Smooth muscle cell (in vitro differentiated cells): ENCODE data around the gene TMC2. TPM values are rescaled to one million over a fixed set of nuclear protein-coding genes. Genes with fewer than 3 reads are reported as not detected.

ENCODE experiments used
- DNase-seq: peaks from one replicate; lab custom pipeline; 2025; ENCODE audit not compliant: unreplicated experiment; lab: John Stamatoyannopoulos, UW
- H2AFZ ChIP-seq: fragments of 200-600 bp; sonication (generic); 2 replicates; pipeline ENCODE4 v1.6.0; 2016; ENCODE audit warnings: antibody characterized with exemption, low read depth, mild to moderate bottlenecking
- H3F3A ChIP-seq: fragments of 200-600 bp; sonication (generic); 2 replicates; pipeline ENCODE4 v1.6.0; 2017; ENCODE audit warnings: antibody characterized with exemption, low read depth
- H3K27ac ChIP-seq: fragments of 200-600 bp; sonication (generic); 2 replicates; pipeline ENCODE4 v1.5.1; 2016; ENCODE audit warnings: low read depth, mild to moderate bottlenecking
- H3K27me3 ChIP-seq: fragments of 200-600 bp; sonication (generic); 2 replicates; pipeline ENCODE4 v1.6.1; 2016; ENCODE audit warnings: low read depth, mild to moderate bottlenecking
- H3K36me3 ChIP-seq: fragments of 200-600 bp; sonication (generic); 2 replicates; pipeline ENCODE4 v1.5.1; 2016; ENCODE audit warnings: low read depth
- H3K4me1 ChIP-seq: fragments of 200-600 bp; sonication (generic); 2 replicates; pipeline ENCODE4 v1.5.1; 2016; ENCODE audit warnings: low read depth
- H3K4me2 ChIP-seq: fragments of 200-600 bp; sonication (generic); 2 replicates; pipeline ENCODE4 v1.6.0; 2016; ENCODE audit warnings: mild to moderate bottlenecking
- H3K4me3 ChIP-seq: fragments of 200-600 bp; sonication (generic); 2 replicates; pipeline ENCODE4 v1.5.1; 2016; ENCODE audit warnings: mild to moderate bottlenecking
- H3K79me2 ChIP-seq: fragments of 200-600 bp; sonication (generic); 2 replicates; pipeline ENCODE4 v1.6.0; 2016; ENCODE audit warnings: low read depth, mild to moderate bottlenecking
- H3K9ac ChIP-seq: fragments of 200-600 bp; sonication (generic); 2 replicates; pipeline ENCODE4 v1.6.0; 2016; ENCODE audit warnings: low read depth
- H3K9me3 ChIP-seq: fragments of 200-600 bp; sonication (generic); replicated peaks from 2 replicates; pipeline ENCODE4 v1.5.1; 2016; ENCODE audit warnings: low read depth
- H4K20me1 ChIP-seq: fragments of 200-600 bp; sonication (generic); 2 replicates; pipeline ENCODE4 v1.6.0; 2016; ENCODE audit warnings: low read depth
- CTCF ChIP-seq: fragments of 200-600 bp; sonication (generic); IDR thresholded peaks from 2 replicates; pipeline ENCODE4 v1.5.1; 2017; ENCODE audit warnings: borderline replicate concordance, mild to moderate bottlenecking, antibody characterized with exemption; ENCODE audit not compliant: insufficient read depth, poor library complexity, severe bottlenecking
- WGBS: methylation state at CpG from one replicate; pipeline ENCODE4 v1.1.7; 2016; ENCODE audit warnings: low lambda C conversion rate; 5-methylcytosine and 5-hydroxymethylcytosine counted together
- polyA plus RNA-seq: library from polyadenylated mRNA; unstranded; fragments of >200 nt; fragmentation: Nextera tagmentation; extraction: Ambion mirVana; gene quantifications from 2 replicates; pipeline ENCODE4 v1.2.1, GENCODE V29; 2016
- total RNA-seq: library from RNA; depleted of rRNA; stranded (reverse); fragments of >200 nt; gene quantifications from 2 replicates; pipeline ENCODE4 v1.2.3, GENCODE V29; 2014

The TMC2 gene
- total and polyA plus RNA-seq, 2 experiments from 2014 or later: not detected

GRCh38 chr20:2545594-2545993 lies 9.2 kb downstream of the TMC2 start:
- Histone ChIP-seq H3F3A (no peaks in the 10 kb centered on the region), H3K27me3 (peaks cover 82% of the 10 kb centered on the region), H3K9ac (no peak overlapping the region), H3K4me1 (no peaks in the 10 kb centered on the region), H3K27ac (no peak overlapping the region), H3K36me3 (no peaks in the 10 kb centered on the region), H3K4me2 (no peak overlapping the region), H3K9me3 (no peaks in the 10 kb centered on the region), H2AFZ (no peak overlapping the region), H3K79me2 (no peaks in the 10 kb centered on the region), H4K20me1 (no peaks in the 10 kb centered on the region), H3K4me3 (no peak overlapping the region)
- TF ChIP-seq CTCF: no peak
- DNase-seq: no peak
- 72% methylated on average over 2 of the region's 2 CpGs for WGBS

GRCh38 chr20:2557873-2558580 lies 21.7 kb downstream of the TMC2 start:
- no peaks in the 10 kb centered on the region for H3F3A ChIP-seq
- peaks cover 93% of the 10 kb centered on the region for H3K27me3 ChIP-seq
- WGBS: 49% methylated on average over 22 of the region's 22 CpGs
- no peak overlapping the region for H3K4me3 ChIP-seq
- no peak for DNase-seq
- H3K36me3 ChIP-seq: no peaks in the 10 kb centered on the region
- no peak overlapping the region for H3K4me2 ChIP-seq
- TF ChIP-seq CTCF: no peak
- no peak overlapping the region for H3K9ac ChIP-seq
- H3K27ac ChIP-seq: no peak overlapping the region
- H3K79me2 ChIP-seq: no peaks in the 10 kb centered on the region
- H4K20me1 ChIP-seq: no peaks in the 10 kb centered on the region
- H3K9me3 ChIP-seq: no peaks in the 10 kb centered on the region
- no peak overlapping the region for H2AFZ ChIP-seq
- no peaks in the 10 kb centered on the region for H3K4me1 ChIP-seq

GRCh38 chr20:2558581-2559278 lies 22.4 kb downstream of the TMC2 start:
- no peak overlapping the region for H3K27ac ChIP-seq
- WGBS: 22% methylated on average over 29 of the region's 54 CpGs
- no peak overlapping the region for H3K9ac ChIP-seq
- no peaks in the 10 kb centered on the region for H3K9me3 ChIP-seq
- no peak overlapping the region for H3K4me3 ChIP-seq
- H3K27me3 ChIP-seq: peaks cover 86% of the 10 kb centered on the region
- H2AFZ ChIP-seq: no peak overlapping the region
- H3K4me2 ChIP-seq: peak overlapping the region; percentile 0
- no peaks in the 10 kb centered on the region for H3K79me2 ChIP-seq
- TF ChIP-seq CTCF: no peak
- H3F3A ChIP-seq: no peaks in the 10 kb centered on the region
- H4K20me1 ChIP-seq: no peaks in the 10 kb centered on the region
- no peaks in the 10 kb centered on the region for H3K36me3 ChIP-seq
- no peaks in the 10 kb centered on the region for H3K4me1 ChIP-seq
- DNase-seq: no peak

GRCh38 chr20:2559279-2559626 lies 22.9 kb downstream of the TMC2 start:
- WGBS: 62% methylated on average over 3 of the region's 3 CpGs

More at GRCh38 chr20:2559279-2559626, 22.9 kb downstream of the TMC2 start:
- H3K4me2 ChIP-seq: no peak overlapping the region
- H3K27me3 ChIP-seq: peaks cover 82% of the 10 kb centered on the region
- no peaks in the 10 kb centered on the region for H3K36me3 ChIP-seq
- TF ChIP-seq CTCF: no peak
- no peaks in the 10 kb centered on the region for H3F3A ChIP-seq
- no peak for DNase-seq
- H3K9me3 ChIP-seq: no peaks in the 10 kb centered on the region
- no peak overlapping the region for H3K9ac ChIP-seq
- H3K4me3 ChIP-seq: no peak overlapping the region
- no peaks in the 10 kb centered on the region for H3K79me2 ChIP-seq
- H3K4me1 ChIP-seq: no peaks in the 10 kb centered on the region
- H2AFZ ChIP-seq: no peak overlapping the region
- no peak overlapping the region for H3K27ac ChIP-seq
- no peaks in the 10 kb centered on the region for H4K20me1 ChIP-seq
